ENCODE results near the gene RERE.

RERE gene

DNA sequence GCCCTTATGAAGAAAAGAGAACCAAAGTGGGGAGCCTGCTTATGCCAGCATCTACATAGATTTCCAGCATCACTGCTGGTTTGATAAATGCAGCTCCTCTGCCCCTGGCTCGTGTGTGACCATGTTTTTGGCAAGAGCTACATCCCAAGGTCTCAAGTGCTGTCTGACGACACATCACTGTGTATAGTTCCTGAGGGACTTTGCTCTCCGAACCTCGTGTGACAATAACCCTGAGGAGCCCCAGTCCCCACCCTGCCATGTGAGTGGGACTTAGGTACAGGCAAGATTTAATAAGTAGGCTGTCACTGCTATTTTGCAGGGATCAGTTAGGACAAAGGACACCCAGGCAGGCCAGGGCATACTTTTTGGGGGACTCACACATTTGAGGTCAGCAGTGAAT is 28.8 kb upstream of the RERE start:
- no peaks in the 10 kb centered on the region for H3K27me3 ChIP-seq (ENCODE audit: low read length)
- TF ChIP-seq EZH2phosphoT487 (conservative IDR thresholded peaks at IDR 0.05; ENCODE audit: low read length) = no peak
- TF ChIP-seq, protein P1, sequence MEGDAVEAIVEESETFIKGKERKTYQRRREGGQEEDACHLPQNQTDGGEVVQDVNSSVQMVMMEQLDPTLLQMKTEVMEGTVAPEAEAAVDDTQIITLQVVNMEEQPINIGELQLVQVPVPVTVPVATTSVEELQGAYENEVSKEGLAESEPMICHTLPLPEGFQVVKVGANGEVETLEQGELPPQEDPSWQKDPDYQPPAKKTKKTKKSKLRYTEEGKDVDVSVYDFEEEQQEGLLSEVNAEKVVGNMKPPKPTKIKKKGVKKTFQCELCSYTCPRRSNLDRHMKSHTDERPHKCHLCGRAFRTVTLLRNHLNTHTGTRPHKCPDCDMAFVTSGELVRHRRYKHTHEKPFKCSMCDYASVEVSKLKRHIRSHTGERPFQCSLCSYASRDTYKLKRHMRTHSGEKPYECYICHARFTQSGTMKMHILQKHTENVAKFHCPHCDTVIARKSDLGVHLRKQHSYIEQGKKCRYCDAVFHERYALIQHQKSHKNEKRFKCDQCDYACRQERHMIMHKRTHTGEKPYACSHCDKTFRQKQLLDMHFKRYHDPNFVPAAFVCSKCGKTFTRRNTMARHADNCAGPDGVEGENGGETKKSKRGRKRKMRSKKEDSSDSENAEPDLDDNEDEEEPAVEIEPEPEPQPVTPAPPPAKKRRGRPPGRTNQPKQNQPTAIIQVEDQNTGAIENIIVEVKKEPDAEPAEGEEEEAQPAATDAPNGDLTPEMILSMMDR (IDR thresholded peaks at IDR 0.05; ENCODE audit: insufficient read depth, low read length, poor library complexity, severe bottlenecking) = no peak
- H3K9ac ChIP-seq (ENCODE audit: low read length) = no peak overlapping the region
- no peak overlapping the region for H3K4me2 ChIP-seq (ENCODE audit: low read depth, low read length, poor library complexity, severe bottlenecking)
- no peak overlapping the region for H3K4me3 ChIP-seq (ENCODE audit: insufficient read depth, low read length, poor library complexity, severe bottlenecking)
- H4K20me1 ChIP-seq (ENCODE audit: low read depth, low read length) = no peaks in the 10 kb centered on the region
- no peaks in the 10 kb centered on the region for H3K9me2 ChIP-seq (replicated peaks; ENCODE audit: insufficient read depth, low read length)
- H3K79me2 ChIP-seq (ENCODE audit: insufficient read depth, low read length) = no peaks in the 10 kb centered on the region
- H3K27ac ChIP-seq (ENCODE audit: low read depth, low read length) = no peak overlapping the region
- no peaks in the 10 kb centered on the region for H3F3A ChIP-seq (ENCODE audit: insufficient read depth)
- no peaks in the 10 kb centered on the region for H3K36me3 ChIP-seq (ENCODE audit: low read length)
- H3K9me3 ChIP-seq (ENCODE audit: insufficient read depth, low read length) = no peaks in the 10 kb centered on the region
- no peak overlapping the region for H2AFZ ChIP-seq (ENCODE audit: low read depth, low read length, severe bottlenecking)

DNA sequence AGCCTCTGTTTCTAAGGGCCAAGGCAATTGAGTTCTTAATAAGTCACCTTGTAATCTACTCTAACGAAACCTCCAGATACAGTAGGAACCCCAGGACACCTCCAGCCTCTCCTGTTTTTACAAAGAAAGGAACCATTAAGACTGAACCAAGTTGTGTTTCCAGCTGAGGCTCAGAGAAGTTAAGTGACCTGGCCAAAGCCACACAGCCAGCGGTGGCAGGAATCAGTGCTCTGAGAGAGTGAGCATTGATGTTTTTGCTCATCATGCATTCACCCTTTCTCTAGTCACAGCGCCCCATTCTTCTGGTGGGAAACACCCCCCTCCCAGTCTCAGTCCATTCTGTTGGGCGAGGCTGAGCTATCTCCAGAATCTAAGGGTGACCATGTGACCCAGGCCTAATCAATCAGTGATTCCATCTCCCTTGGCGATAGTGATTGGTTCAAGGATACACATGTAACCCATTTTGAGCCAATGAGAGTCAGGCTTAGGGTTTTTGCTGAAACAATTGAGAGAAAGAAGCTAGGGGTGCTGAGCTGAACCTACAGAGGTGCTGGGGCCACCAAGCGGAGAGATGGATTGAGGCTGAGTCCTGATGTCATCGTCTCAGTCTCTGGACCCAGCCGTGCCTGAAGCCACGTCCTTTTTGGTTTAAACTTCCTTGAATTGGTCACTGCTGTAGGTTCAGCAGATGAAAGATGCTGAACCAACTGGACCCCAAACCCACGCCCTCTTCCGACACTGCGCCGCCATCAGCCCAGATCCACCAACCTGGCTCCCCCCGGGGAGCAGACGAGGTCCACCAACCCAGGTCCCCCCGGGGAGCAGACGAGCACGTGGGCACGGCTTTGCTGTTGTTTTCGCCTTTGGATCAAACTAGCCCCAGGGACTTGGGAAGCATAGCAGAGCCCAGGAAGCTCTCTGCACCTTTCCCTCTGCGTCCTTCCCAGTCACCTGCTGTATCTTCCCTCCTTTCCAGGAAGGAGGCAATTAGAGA is 28.0 kb upstream of the RERE start:
- Histone ChIP-seq H3K27me3 (ENCODE audit: low read length) (no peaks in the 10 kb centered on the region), H3F3A (ENCODE audit: insufficient read depth) (no peaks in the 10 kb centered on the region), H3K9me2 (replicated peaks; ENCODE audit: insufficient read depth, low read length) (no peaks in the 10 kb centered on the region), H3K79me2 (ENCODE audit: insufficient read depth, low read length) (no peaks in the 10 kb centered on the region), H3K4me3 (ENCODE audit: insufficient read depth, low read length, poor library complexity, severe bottlenecking) (no peak overlapping the region), H3K9ac (ENCODE audit: low read length) (no peak overlapping the region), H3K9me3 (ENCODE audit: insufficient read depth, low read length) (no peaks in the 10 kb centered on the region), H2AFZ (ENCODE audit: low read depth, low read length, severe bottlenecking) (no peak overlapping the region), H3K27ac (ENCODE audit: low read depth, low read length) (no peak overlapping the region), H3K4me2 (ENCODE audit: low read depth, low read length, poor library complexity, severe bottlenecking) (no peak overlapping the region), H4K20me1 (ENCODE audit: low read depth, low read length) (no peaks in the 10 kb centered on the region), H3K36me3 (ENCODE audit: low read length) (no peaks in the 10 kb centered on the region)
- no peak for TF ChIP-seq EZH2phosphoT487 (conservative IDR thresholded peaks at IDR 0.05; ENCODE audit: low read length)
- TF ChIP-seq, protein P1 (IDR thresholded peaks at IDR 0.05; ENCODE audit: insufficient read depth, low read length, poor library complexity, severe bottlenecking) = no peak

DNA sequence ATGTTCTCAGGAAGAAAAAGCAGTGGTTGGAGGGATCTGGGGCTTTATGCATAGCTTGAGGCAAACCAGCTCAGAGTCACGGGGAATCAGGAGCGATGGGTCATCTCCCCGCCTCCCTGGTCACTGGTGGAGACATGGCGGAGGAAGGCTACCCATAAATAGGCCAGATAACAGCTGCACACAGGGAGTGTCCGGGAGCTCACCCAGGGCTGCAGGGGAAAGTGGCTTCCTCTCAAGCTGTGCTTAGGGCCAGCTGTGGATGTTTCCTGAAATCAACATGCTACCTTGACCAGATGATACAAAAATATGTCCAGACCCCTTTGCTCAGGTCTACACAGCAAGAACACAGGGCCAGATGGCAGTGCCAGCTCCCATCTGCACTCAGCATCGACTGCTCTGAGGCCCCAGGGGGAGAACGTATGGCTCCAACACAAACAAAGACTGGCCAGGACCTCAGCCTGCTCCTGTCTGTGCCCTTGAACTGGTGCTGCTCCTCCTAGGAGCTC is 27.1 kb upstream of the RERE start:
- no peaks in the 10 kb centered on the region for H3F3A ChIP-seq (ENCODE audit: insufficient read depth)
- H4K20me1 ChIP-seq (ENCODE audit: low read depth, low read length) = no peaks in the 10 kb centered on the region
- TF ChIP-seq, protein P1 (IDR thresholded peaks at IDR 0.05; ENCODE audit: insufficient read depth, low read length, poor library complexity, severe bottlenecking) = no peak
- no peak for TF ChIP-seq EZH2phosphoT487 (conservative IDR thresholded peaks at IDR 0.05; ENCODE audit: low read length)
- H3K4me2 ChIP-seq (ENCODE audit: low read depth, low read length, poor library complexity, severe bottlenecking) = no peak overlapping the region
- H3K36me3 ChIP-seq (ENCODE audit: low read length) = no peaks in the 10 kb centered on the region
- no peaks in the 10 kb centered on the region for H3K9me3 ChIP-seq (ENCODE audit: insufficient read depth, low read length)
- no peak overlapping the region for H2AFZ ChIP-seq (ENCODE audit: low read depth, low read length, severe bottlenecking)
- H3K9ac ChIP-seq (ENCODE audit: low read length) = no peak overlapping the region
- H3K9me2 ChIP-seq (replicated peaks; ENCODE audit: insufficient read depth, low read length) = no peaks in the 10 kb centered on the region
- no peak overlapping the region for H3K27ac ChIP-seq (ENCODE audit: low read depth, low read length)
- H3K4me3 ChIP-seq (ENCODE audit: insufficient read depth, low read length, poor library complexity, severe bottlenecking) = no peak overlapping the region
- no peaks in the 10 kb centered on the region for H3K27me3 ChIP-seq (ENCODE audit: low read length)
- H3K79me2 ChIP-seq (ENCODE audit: insufficient read depth, low read length) = no peaks in the 10 kb centered on the region

All from SU-DHL-6 (cell line).